NCI-H2107 treated with DMSO at 0.1 percent for 48 hours (cell line): ENCODE results near the gene LUZP1.

Experiments
- DNase-seq: peaks from one replicate; lab custom pipeline; 2025; ENCODE audit not compliant: unreplicated experiment; lab: John Stamatoyannopoulos, UW

Gene LUZP1

GRCh38 chr1:23118957-23119792, 49.5 kb downstream of the LUZP1 start:
- no peak for DNase-seq

- no peak for DNase-seq
These were observed 50.2 kb downstream of the LUZP1 start for GRCh38 chr1:23118407-23118806.

GRCh38 chr1:23116921-23117699, 51.5 kb downstream of the LUZP1 start:
- DNase-seq = no peak

- no peak for DNase-seq
These were observed 52.3 kb downstream of the LUZP1 start for GRCh38 chr1:23116216-23116836.

- no peak for DNase-seq
These were observed 54.1 kb downstream of the LUZP1 start for GRCh38 chr1:23114424-23115079.

GRCh38 chr1:23111600-23112535, 56.8 kb downstream of the LUZP1 start:
- no peak for DNase-seq

- DNase-seq = no peak
These were observed 58.3 kb downstream of the LUZP1 start for GRCh38 chr1:23110391-23110790.

GRCh38 chr1:23108918-23109533, 59.6 kb downstream of the LUZP1 start:
- peak; percentile 37 for DNase-seq

GRCh38 chr1:23103001-23103889, 65.4 kb downstream of the LUZP1 start:
- no peak for DNase-seq

- no peak for DNase-seq
These were observed 66.4 kb downstream of the LUZP1 start for GRCh38 chr1:23102289-23102688.

- DNase-seq = no peak
These were observed 66.8 kb downstream of the LUZP1 start for GRCh38 chr1:23101887-23102286.

GRCh38 chr1:23101101-23101827, 67.4 kb downstream of the LUZP1 start:
- no peak for DNase-seq

GRCh38 chr1:23100074-23100748, 68.4 kb downstream of the LUZP1 start:
- DNase-seq = no peak

- DNase-seq = no peak
These were observed 69.5 kb downstream of the LUZP1 start for GRCh38 chr1:23099171-23099536.

GRCh38 chr1:23098463-23099170, 70.0 kb downstream of the LUZP1 start:
- DNase-seq = peak; percentile 70

- no peak for DNase-seq
These were observed 71.3 kb downstream of the LUZP1 start for GRCh38 chr1:23097316-23097715.

GRCh38 chr1:23092447-23092846, 76.2 kb downstream of the LUZP1 start:
- no peak for DNase-seq
